HG03095 (cell line): ENCODE measurements around the gene PSME3IP1.
"Not testable (repeated sequence)": the region's sequence is repeated elsewhere in the genome, so short reads cannot be mapped to it uniquely, and the experiment has no call there.

ENCODE experiments used
- ATAC-seq: cut with Tn5 transposase; IDR thresholded peaks from one replicate; pipeline ENCODE4 v1.9.1; 2021; ENCODE audit warnings: moderate library complexity; ENCODE audit not compliant: unreplicated experiment

Gene PSME3IP1

GRCh38 chr16:57185945-57186871 is at the start of gene PSME3IP1, which contains the start of gene RSPRY1:
TSS of gene PSME3IP1 (minus strand) at chr16:57186039. CDS start at chr16:57173854, 12,185 bp downstream.
TSS of gene RSPRY1 (plus strand) at chr16:57186329. CDS start at chr16:57204659, 18,330 bp downstream.
- peak; percentile 88 for ATAC-seq

DNA sequence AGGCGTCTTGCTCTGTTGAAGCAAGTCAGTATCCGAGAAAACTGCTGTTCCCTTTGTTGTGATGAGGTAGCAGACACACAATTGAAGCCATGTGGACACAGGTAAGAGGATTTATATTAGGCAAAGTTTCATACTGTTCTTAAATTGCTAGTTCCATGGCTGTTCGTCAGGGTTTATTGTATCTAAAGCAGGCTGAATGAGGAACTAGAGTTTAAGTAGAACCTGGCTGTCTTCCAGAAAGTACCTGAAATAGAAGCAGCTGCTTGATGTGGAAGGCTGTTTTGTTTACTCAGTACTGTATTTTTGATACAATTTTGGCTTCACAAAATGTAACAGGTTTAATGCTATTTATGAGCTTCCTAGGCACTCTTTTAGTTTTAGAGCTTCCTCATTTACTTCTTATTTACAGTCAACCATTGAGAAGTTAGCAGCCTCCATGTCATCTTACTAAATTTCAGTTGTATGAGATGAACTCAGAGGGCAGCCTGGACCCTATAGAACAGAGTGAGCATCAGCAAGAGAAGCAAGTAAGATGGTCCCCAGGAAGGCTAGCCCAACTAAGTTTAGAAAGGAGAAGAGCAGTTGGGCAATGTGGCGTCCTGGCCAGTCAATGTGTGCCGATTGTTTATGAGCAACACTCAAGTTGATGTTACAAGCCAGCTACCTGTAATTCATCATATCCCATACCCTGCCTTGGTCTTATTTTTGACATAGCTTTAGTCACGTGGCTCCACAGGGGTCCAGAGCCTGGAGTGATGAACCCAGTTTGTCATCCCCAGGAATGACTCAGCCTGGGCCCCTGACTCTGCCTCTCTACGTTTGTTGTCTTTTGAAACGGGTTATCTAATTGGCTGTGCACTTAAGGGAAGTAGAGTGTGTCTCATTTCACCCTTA is 49.5 kb upstream of the PSME3IP1 start:
- no peak for ATAC-seq

- ATAC-seq, result no peak
Observed at GRCh38 chr16:57234707-57235092, 48.9 kb upstream of the PSME3IP1 start.

- no peak for ATAC-seq
Observed at GRCh38 chr16:57233944-57234706, 48.3 kb upstream of the PSME3IP1 start.

DNA sequence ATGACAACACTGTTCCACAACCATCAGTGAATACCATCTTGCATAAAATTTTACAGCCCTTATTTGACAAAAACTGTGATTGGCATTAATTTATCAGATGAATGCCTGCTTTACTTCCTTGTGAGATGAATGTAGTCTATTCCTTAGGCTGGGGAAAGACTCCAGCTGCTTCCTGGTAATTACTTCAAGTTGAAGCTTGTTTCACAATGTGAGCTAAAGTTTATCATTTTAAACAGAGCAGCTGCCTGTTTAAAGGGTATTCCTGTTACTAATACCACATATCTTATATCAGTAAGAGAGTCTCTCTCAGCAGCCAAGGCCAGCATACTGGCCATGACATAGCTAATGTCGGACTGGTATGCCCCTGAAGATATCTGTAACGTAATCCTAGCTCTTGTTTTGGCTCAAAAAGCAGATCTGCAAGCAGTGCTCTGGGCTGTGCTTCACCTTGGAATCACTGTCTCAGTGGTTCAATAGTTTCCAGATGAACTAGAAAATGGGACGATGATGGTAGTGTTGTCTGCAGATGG is 46.0 kb upstream of the PSME3IP1 start:
- ATAC-seq, result no peak

GRCh38 chr16:57229079-57229478 is 43.2 kb upstream of the PSME3IP1 start:
- no peak for ATAC-seq

- ATAC-seq, result no peak
Observed at GRCh38 chr16:57226701-57227621, 41.1 kb upstream of the PSME3IP1 start.

- ATAC-seq, result no peak
Observed at GRCh38 chr16:57225978-57226377, 40.1 kb upstream of the PSME3IP1 start.

DNA sequence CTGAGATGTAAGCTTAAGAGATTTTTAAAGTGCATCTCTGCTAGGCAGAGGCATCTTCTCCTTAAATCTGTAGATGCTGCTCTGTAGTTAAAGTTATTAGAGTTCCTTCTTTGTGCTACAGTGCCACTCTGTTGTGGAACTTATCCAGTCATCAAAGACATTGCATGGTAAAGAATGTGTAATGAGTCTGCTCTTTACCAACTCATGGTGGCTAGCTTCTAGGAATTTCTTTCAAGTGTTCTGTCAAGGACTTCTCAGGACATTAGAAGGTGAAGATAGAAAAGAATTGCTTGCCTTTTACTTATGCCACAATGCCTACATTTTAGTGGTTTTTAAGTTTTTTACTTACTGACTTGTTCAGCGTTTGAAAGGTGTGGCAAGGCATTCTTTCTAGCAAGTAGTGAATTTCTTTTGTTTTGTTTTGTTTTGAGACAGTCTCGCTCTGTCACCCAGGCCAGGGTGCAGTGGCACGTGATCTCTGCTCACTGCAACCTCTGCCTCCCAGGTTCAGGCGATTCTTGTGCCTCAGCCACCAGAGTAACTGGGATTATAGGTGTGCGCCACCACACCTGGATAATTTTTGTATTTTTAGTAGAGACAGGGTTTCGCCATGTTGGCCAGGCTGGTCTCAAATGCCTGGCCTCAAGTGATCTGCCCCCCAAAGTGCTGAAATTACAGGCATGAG is 39.0 kb upstream of the PSME3IP1 start:
- no peak for ATAC-seq

DNA sequence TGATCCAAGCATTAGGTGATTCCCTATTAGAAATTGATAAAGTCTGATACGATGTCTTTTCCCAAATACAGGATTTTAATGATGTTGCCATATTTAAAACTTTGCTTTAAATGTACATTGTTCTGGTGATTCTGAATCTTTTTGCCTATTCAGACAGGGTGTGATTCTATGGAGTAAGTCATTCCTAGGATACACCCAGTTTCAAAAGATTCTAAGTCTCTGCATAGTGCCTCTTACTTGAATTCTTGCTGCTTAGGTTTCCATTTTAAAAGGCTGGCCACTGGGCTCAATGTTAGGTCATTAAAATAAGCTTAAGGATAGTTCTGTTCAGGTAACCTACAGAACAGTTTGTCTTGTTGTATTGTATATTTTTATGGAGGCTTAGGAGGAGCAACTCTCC is 37.2 kb upstream of the PSME3IP1 start:
- no peak for ATAC-seq

DNA sequence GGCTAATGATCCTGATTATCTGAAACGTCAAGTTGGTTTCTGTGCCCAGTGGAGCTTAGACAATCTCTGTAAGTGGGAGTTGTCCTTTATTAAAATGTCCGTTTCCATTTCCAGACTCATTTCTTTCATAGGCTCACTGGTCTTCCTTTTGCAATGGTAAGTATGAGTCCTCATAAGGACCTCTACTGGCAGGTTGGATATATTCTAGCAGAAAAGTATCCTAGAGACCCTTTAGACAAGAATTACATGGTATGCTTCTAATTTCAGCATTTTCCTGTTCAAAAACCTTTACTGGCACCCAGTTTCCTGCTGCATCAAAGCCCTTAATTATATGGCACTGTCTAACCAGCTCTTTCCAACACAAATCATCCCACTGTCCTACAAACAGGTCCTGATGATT is 31.1 kb upstream of the PSME3IP1 start:
- no peak for ATAC-seq

GRCh38 chr16:57213462-57213861 is 27.6 kb upstream of the PSME3IP1 start:
- ATAC-seq, result no peak

- no peak for ATAC-seq
Observed at GRCh38 chr16:57209780-57210179, 23.9 kb upstream of the PSME3IP1 start.

- no peak for ATAC-seq
Observed at GRCh38 chr16:57208926-57209325, 23.1 kb upstream of the PSME3IP1 start.

DNA sequence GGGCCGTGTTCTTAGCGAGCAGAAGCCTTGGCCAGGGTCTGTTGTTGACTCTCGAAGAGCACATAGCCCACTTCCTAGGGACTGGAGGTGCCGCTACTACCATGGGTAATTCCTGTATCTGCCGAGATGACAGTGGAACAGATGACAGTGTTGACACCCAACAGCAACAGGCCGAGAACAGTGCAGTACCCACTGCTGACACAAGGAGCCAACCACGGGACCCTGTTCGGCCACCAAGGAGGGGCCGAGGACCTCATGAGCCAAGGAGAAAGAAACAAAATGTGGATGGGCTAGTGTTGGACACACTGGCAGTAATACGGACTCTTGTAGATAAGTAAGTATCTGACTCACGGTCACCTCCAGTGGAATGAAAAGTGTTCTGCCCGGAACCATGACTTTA is 18.8 kb upstream of the PSME3IP1 start:
- no peak for ATAC-seq

GRCh38 chr16:57203451-57203850 is 17.6 kb upstream of the PSME3IP1 start:
- ATAC-seq, result no peak

GRCh38 chr16:57202095-57202886 is 16.5 kb upstream of the PSME3IP1 start:
- no peak for ATAC-seq

GRCh38 chr16:57200926-57201325 is 15.1 kb upstream of the PSME3IP1 start:
- not testable (repeated sequence) for ATAC-seq
